ENCODE measurements around the gene FAM78B. TPM values are rescaled to one million over a fixed set of nuclear protein-coding genes. Genes with fewer than 3 reads are reported as not detected.

The FAM78B gene
- polyA plus RNA-seq, 3 donors = not detected

- no peak overlapping the region for H3K9ac ChIP-seq (ENCODE audit: insufficient read depth, low read length, poor library complexity, severe bottlenecking)
- no peaks in the 10 kb centered on the region for H4K20me1 ChIP-seq (ENCODE audit: insufficient read depth, low read length)
- peaks cover 0 to 2% (median 0%) of the 10 kb centered on the region in 7 donors for H3K9me3 Mint-ChIP-seq
- peaks cover 24 to 31% of the 10 kb centered on the region in 2 donors for H3K27me3 ChIP-seq (ENCODE audit: control insufficient read depth in 2 of 2, insufficient read depth in 2 of 2, low read length in 2 of 2)
- no peaks in the 10 kb centered on the region for H3K4me1 Mint-ChIP-seq
- H3K4me3 ChIP-seq (replicated peaks in 1 of 3; ENCODE audit: low read depth in 2 of 3, low read length in 3 of 3) = no peak overlapping the region
- no peaks in the 10 kb centered on the region for H3K79me2 ChIP-seq (ENCODE audit: insufficient read depth, low read length)
- no peaks in the 10 kb centered on the region for H3K36me3 ChIP-seq (replicated peaks in 1 of 2; ENCODE audit: control insufficient read depth in 1 of 2, insufficient read depth in 2 of 2, low read length in 2 of 2)
- no peaks in the 10 kb centered on the region for H3K36me3 Mint-ChIP-seq
- WGBS (ENCODE audit: insufficient coverage) = 86% methylated on average over 1 of the region's 1 CpG
- peaks cover 23 to 43% (median 32%) of the 10 kb centered on the region in 3 donors for H3K27me3 Mint-ChIP-seq (ENCODE audit: low read depth in 3 of 3)
- H3K27ac ChIP-seq (ENCODE audit: low read depth in 1 of 2, low read length in 2 of 2) = no peak overlapping the region
- H3K27ac Mint-ChIP-seq = no peak overlapping the region
- H3K9me3 ChIP-seq (replicated peaks in 1 of 2; ENCODE audit: control insufficient read depth in 1 of 2, insufficient read depth in 1 of 2, low read length in 2 of 2) = peaks cover 0 to 7% of the 10 kb centered on the region in 2 donors
- TF ChIP-seq CTCF (IDR thresholded peaks at IDR 0.05) = no peak
- intact Hi-C loops (cut with micrococcal nuclease) = no loop called here
- no peak overlapping the region for H3K4me3 Mint-ChIP-seq
- H2AFZ ChIP-seq (ENCODE audit: insufficient read depth, low read depth, low read length, poor library complexity, severe bottlenecking) = no peak overlapping the region
- H3K4me1 ChIP-seq (ENCODE audit: control insufficient read depth in 1 of 2, insufficient read depth in 2 of 2, low read length in 2 of 2) = no peaks in the 10 kb centered on the region
- no peak for DNase-seq
- no peak overlapping the region for H3K4me2 ChIP-seq (replicated peaks; ENCODE audit: extremely low read depth, low read length, poor library complexity, severe bottlenecking)
Measured at GRCh38 chr1:166159656-166160055, 7.1 kb downstream of the FAM78B start.

GRCh38 chr1:166156674-166157073, 10.1 kb downstream of the FAM78B start:
- TF ChIP-seq CTCF (IDR thresholded peaks at IDR 0.05) = no peak
- Mint-ChIP-seq H3K4me3 (no peak overlapping the region), H3K36me3 (no peaks in the 10 kb centered on the region), H3K9me3 (peaks cover 0 to 2% (median 0%) of the 10 kb centered on the region in 7 donors), H3K4me1 (no peaks in the 10 kb centered on the region), H3K27me3 (ENCODE audit: low read depth in 3 of 3) (peaks cover 2 to 15% (median 13%) of the 10 kb centered on the region in 3 donors), H3K27ac (no peak overlapping the region)
- intact Hi-C loops (cut with micrococcal nuclease) = no loop called here
- no peak overlapping the region for H2AFZ ChIP-seq (ENCODE audit: insufficient read depth, low read depth, low read length, poor library complexity, severe bottlenecking)
- H3K4me3 ChIP-seq (replicated peaks in 1 of 3; ENCODE audit: low read depth in 2 of 3, low read length in 3 of 3) = no peak overlapping the region
- DNase-seq = no peak
- no CpG with 5 or more reads among the region's 3 CpGs for WGBS (ENCODE audit: insufficient coverage)
- peaks cover 0 to 2% of the 10 kb centered on the region in 2 donors for H3K27me3 ChIP-seq (ENCODE audit: control insufficient read depth in 2 of 2, insufficient read depth in 2 of 2, low read length in 2 of 2)
- H3K9me3 ChIP-seq (replicated peaks in 1 of 2; ENCODE audit: control insufficient read depth in 1 of 2, insufficient read depth in 1 of 2, low read length in 2 of 2) = no peaks in the 10 kb centered on the region
- no peak overlapping the region for H3K9ac ChIP-seq (ENCODE audit: insufficient read depth, low read length, poor library complexity, severe bottlenecking)
- no peaks in the 10 kb centered on the region for H4K20me1 ChIP-seq (ENCODE audit: insufficient read depth, low read length)
- H3K36me3 ChIP-seq (replicated peaks in 1 of 2; ENCODE audit: control insufficient read depth in 1 of 2, insufficient read depth in 2 of 2, low read length in 2 of 2) = no peaks in the 10 kb centered on the region
- no peaks in the 10 kb centered on the region for H3K4me1 ChIP-seq (ENCODE audit: control insufficient read depth in 1 of 2, insufficient read depth in 2 of 2, low read length in 2 of 2)
- H3K79me2 ChIP-seq (ENCODE audit: insufficient read depth, low read length) = no peaks in the 10 kb centered on the region
- no peak overlapping the region for H3K4me2 ChIP-seq (replicated peaks; ENCODE audit: extremely low read depth, low read length, poor library complexity, severe bottlenecking)
- H3K27ac ChIP-seq (ENCODE audit: low read depth in 1 of 2, low read length in 2 of 2) = no peak overlapping the region
